K562 (cell line): ENCODE results near the gene HPGDS. TPM values are rescaled to one million over a fixed set of nuclear protein-coding genes. Genes with fewer than 3 reads are reported as not detected.

Experiments used
- ATAC-seq: fragments of 200-7000 bp; cut with Tn5 transposase; 3 replicates; pipeline ENCODE4 v1.9.1; 2020; ENCODE audit warnings: moderate library complexity
- BruUV-seq: library from RNA; stranded (reverse); fragments of 400-500 nt; replicated peaks from 2 replicates; lab custom pipeline; 2021; lab: Mats Ljungman, UMichigan
- CTCF ChIA-PET: fragments of 300-600 bp; formaldehyde crosslinking; extraction: SDS; loops from one replicate; lab custom pipeline; 2021; ENCODE audit warnings: low intra/inter-chr PET ratio; lab: Yijun Ruan, JAX
- POLR2A ChIA-PET: fragments of 300-600, 350-650 bp; sonication (Branson Sonifier 250); formaldehyde crosslinking; extraction: SDS; loops from one replicate; lab custom pipeline; 2021; ENCODE audit warnings: antibody characterized with exemption, inconsistent platforms; lab: Yijun Ruan, JAX
- DNase-seq, 4 experiments: peaks; one replicate each; pipeline versions ENCODE4 v3.0.0 to v3.0.0-alpha.2; 2011 to 2018; ENCODE audit warnings: low spot score in 3 of 4, mixed read lengths in 3 of 4; ENCODE audit errors: extremely low read depth in 1 of 4
- FAIRE-seq: peaks from 2 replicates; lab custom pipeline; 2011; peaks lifted over from hg19 to GRCh38; lab: Jason Lieb, UNC
- H2AFZ ChIP-seq: 2 replicates; pipeline ENCODE4 v1.6.0; 2011; ENCODE audit warnings: low read depth, low read length, control low read depth, inconsistent platforms
- H3K27ac ChIP-seq: fragments of 200-600 bp; 3 replicates; pipeline ENCODE4 v1.8.0; 2011; ENCODE audit warnings: low read depth, mild to moderate bottlenecking, control low read depth, inconsistent platforms, low read length, moderate library complexity, mixed read lengths; ENCODE audit errors: extremely low read depth
- H3K27me3 ChIP-seq, 2 experiments: fragments of 300-600 bp in 1 of 2; 2 replicates in 1 of 2; 3 replicates in 1 of 2; pipeline versions ENCODE4 v1.6.0 to v1.8.0; 2011; ENCODE audit warnings: inconsistent platforms in 2 of 2, low read length in 2 of 2, mild to moderate bottlenecking in 1 of 2, mixed read lengths in 1 of 2, moderate library complexity in 1 of 2; ENCODE audit not compliant: control insufficient read depth in 2 of 2, insufficient read depth in 2 of 2
- H3K36me3 ChIP-seq: fragments of 300-600 bp; 3 replicates; pipeline ENCODE4 v1.8.0; 2011; ENCODE audit warnings: mild to moderate bottlenecking, low read length, inconsistent platforms; ENCODE audit not compliant: control insufficient read depth, insufficient read depth
- H3K4me1 ChIP-seq, 2 experiments: fragments of 200-600 bp in 1 of 2; replicated peaks in 1 of 2; 2 replicates in 1 of 2; 3 replicates in 1 of 2; pipeline versions ENCODE4 v1.5.1 to v1.8.0; 2011; ENCODE audit warnings: inconsistent platforms in 2 of 2, low read length in 2 of 2, mild to moderate bottlenecking in 1 of 2, mixed read lengths in 1 of 2, moderate library complexity in 1 of 2; ENCODE audit not compliant: control insufficient read depth in 2 of 2, insufficient read depth in 2 of 2
- H3K4me2 ChIP-seq: 2 replicates; pipeline ENCODE4 v1.6.1; 2011; ENCODE audit warnings: low read length, control low read depth, inconsistent platforms, mixed read lengths; ENCODE audit not compliant: insufficient read depth
- H3K4me3 ChIP-seq: fragments of 200-600 bp; sonication (generic), shearing (Covaris generic); 2 replicates; pipeline ENCODE4 v1.5.1; 2016; ENCODE audit warnings: control low read depth, inconsistent platforms
- H3K79me2 ChIP-seq: fragments of 200-600 bp; 3 replicates; pipeline ENCODE4 v1.8.0; 2011; ENCODE audit warnings: low read length, inconsistent platforms; ENCODE audit not compliant: control insufficient read depth, insufficient read depth
- H3K9ac ChIP-seq, 2 experiments: 2 replicates each; pipeline versions ENCODE4 v1.6.0 to v1.6.1; 2011; ENCODE audit warnings: low read depth in 2 of 2, low read length in 2 of 2, control low read depth in 1 of 2, inconsistent platforms in 1 of 2, mild to moderate bottlenecking in 1 of 2, mixed read lengths in 1 of 2; ENCODE audit not compliant: insufficient read depth in 1 of 2
- H3K9me1 ChIP-seq: one replicate; pipeline ENCODE4 v1.6.0; 2011; ENCODE audit warnings: inconsistent platforms, mild to moderate bottlenecking, low read length, moderate library complexity; ENCODE audit not compliant: control insufficient read depth, insufficient read depth
- H3K9me3 ChIP-seq: replicated peaks from 2 replicates; pipeline ENCODE4 v1.5.1; 2011; ENCODE audit warnings: low read depth, low read length, inconsistent platforms; ENCODE audit not compliant: control insufficient read depth, insufficient read depth
- H4K20me1 ChIP-seq: replicated peaks from 2 replicates; pipeline ENCODE4 v1.6.1; 2011; ENCODE audit warnings: low read length, inconsistent platforms, mixed read lengths; ENCODE audit not compliant: control insufficient read depth, insufficient read depth
- ADNP ChIP-seq: fragments of 200-800 bp; sonication (Bioruptor generic); IDR thresholded peaks from 2 replicates; pipeline ENCODE4 v1.6.1; 2016; ENCODE audit warnings: missing genetic modification characterization, missing compliant biosample characterization
- FIP1L1 ChIP-seq: fragments of 200-400 bp; formaldehyde crosslinking; IDR thresholded peaks from 2 replicates; pipeline ENCODE4 v1.6.1; 2018; ENCODE audit warnings: mild to moderate bottlenecking, low read depth, low read length; ENCODE audit not compliant: poor library complexity, severe bottlenecking
- ZFP91 ChIP-seq: sonication (generic); formaldehyde crosslinking; IDR thresholded peaks from 2 replicates; pipeline ENCODE4 v1.8.0; 2022; ENCODE audit warnings: mild to moderate bottlenecking, missing genetic modification reagents
- ZNF318 ChIP-seq, 2 experiments: fragments of 450-650 bp; IDR thresholded peaks; 2 replicates each; pipeline ENCODE4 v1.6.1; 2016; ENCODE audit warnings: mild to moderate bottlenecking in 2 of 2, borderline replicate concordance in 1 of 2, low read depth in 1 of 2, moderate library complexity in 1 of 2
- WGBS: fragments of 100-300 bp; shearing (Covaris generic); methylation state at CpG from one replicate; pipeline ENCODE4 v1.1.6; 2016; ENCODE audit warnings: low coverage, mixed read lengths; ENCODE audit not compliant: insufficient coverage; ENCODE audit errors: missing lambda C conversion rate; 5-methylcytosine and 5-hydroxymethylcytosine counted together
- in situ Hi-C: fragments of 300-500 bp; cut with MboI; formaldehyde crosslinking; loops from 4 replicates; pipeline ENCODE4 v1.15.0; 2018; ENCODE audit warnings: inconsistent platforms, mixed read lengths
- intact Hi-C: fragments of 100-400 bp; cut with micrococcal nuclease; formaldehyde crosslinking; loops from 2 replicates; pipeline ENCODE4 v1.14.2; 2022
- polyA plus RNA-seq, 8 experiments: library from polyadenylated mRNA; depleted of rRNA in 4 of 8; stranded (reverse) in 5 of 8; unstranded in 3 of 8; fragments of >200 nt; fragmentation: Nextera tagmentation in 2 of 8; fragmentation: Illumina TruSeq in 1 of 8; extraction: Ambion mirVana in 2 of 8; extraction: Trizol in 1 of 8; gene quantifications; 2 replicates each; pipeline versions ENCODE4 v1.2.1 to v1.2.3, GENCODE V29; 2011 to 2014; ENCODE audit warnings: inconsistent platforms in 1 of 8, missing spikeins in 1 of 8
- total RNA-seq, 7 experiments: library from RNA; depleted of rRNA in 6 of 7; stranded (reverse); fragments of >200 nt in 6 of 7; fragmentation: Illumina TruSeq in 2 of 7; extraction: Trizol in 2 of 7; gene quantifications; 2 replicates each; pipeline versions ENCODE4 v1.2.1 to v1.2.3, GENCODE V29; 2011 to 2021; ENCODE audit warnings: low replicate concordance in 1 of 7

Gene HPGDS
- total and polyA plus RNA-seq, 9 of the 15 experiments (the other 6 are each of a cell fraction or from before 2014, with no cell fraction given): 0.07 to 0.36 (median 0.14) TPM; not detected in 4

- TF ChIP-seq ZFP91 (no peak), FIP1L1 (no peak)
Observed at GRCh38 chr4:94346541-94346940, 3.9 kb upstream of the HPGDS start (continued).

- no peak for FAIRE-seq
- no peaks in the 10 kb centered on the region for H3K27me3 ChIP-seq
- H3K4me1 ChIP-seq: peaks cover 0 to 15% of the 10 kb centered on the region in 2 experiments; a peak in 2 of 5 replicates
- ATAC-seq: no peak
- BruUV-seq: no TSS peak
- H3K36me3 ChIP-seq: no peaks in the 10 kb centered on the region
- H3K9me1 ChIP-seq: no peaks in the 10 kb centered on the region
- in situ Hi-C loops: no loop called here
- POLR2A ChIA-PET: no interaction called here
- 26% methylated on average over 2 of the region's 2 CpGs for WGBS
- TF ChIP-seq ZNF318 (IDR thresholded peaks at IDR 0.05; ENCODE audit: borderline replicate concordance in 1 of 2, low read depth in 1 of 2) (no peak), ADNP (0 out of 2 replicates have a peak, but pooled peaks have one; percentile 31)
- TF ChIP-seq, all 486 proteins: peak for 1
- no peak overlapping the region for H3K27ac ChIP-seq
- H3K9me3 ChIP-seq: no peaks in the 10 kb centered on the region
- no peak overlapping the region for H3K9ac ChIP-seq
- intact Hi-C loops: loop anchor here (5.0 kb wide), 1 partner anchor 46 kb away; no protein-coding TSS in a partner anchor
- no peak for DNase-seq
- H3K4me2 ChIP-seq: no peak overlapping the region
- CTCF ChIA-PET: no interaction called here
- no peaks in the 10 kb centered on the region for H4K20me1 ChIP-seq
- H3K79me2 ChIP-seq: no peaks in the 10 kb centered on the region
- no peak overlapping the region for H2AFZ ChIP-seq
- H3K4me3 ChIP-seq: no peak overlapping the region
Observed at GRCh38 chr4:94345969-94346368, 3.3 kb upstream of the HPGDS start.
